ENCODE data around the gene EEIG1. TPM values are rescaled to one million over a fixed set of nuclear protein-coding genes. Genes with fewer than 3 reads are reported as not detected.

The EEIG1 gene
- total RNA-seq, 3 donors from 2014 or later, result 7.7 to 32.1 (median 19.7) TPM

- intact Hi-C loops (cut with DNase I; ENCODE audit: low total_unique reads), result no loop called here
- H3K36me3 ChIP-seq, result no peaks in the 10 kb centered on the region
- DNase-seq (ENCODE audit: low spot score in 2 of 2), result peak; percentile 32 to 73
- no peaks in the 10 kb centered on the region for H3K27me3 ChIP-seq
- no peaks in the 10 kb centered on the region for H3K9me3 ChIP-seq
- no peaks in the 10 kb centered on the region for H3K4me1 ChIP-seq
- TF ChIP-seq POLR2A (IDR thresholded peaks at IDR 0.05) (no peak), POLR2AphosphoS5 (IDR thresholded peaks at IDR 0.05) (peak in 1 of 3 donors; percentile 18)
- H3K27ac ChIP-seq, result peak overlapping the region; percentile 73 to 82
- no peak overlapping the region for H3K4me3 ChIP-seq
These were observed 21.1 kb upstream of the EEIG1 start for GRCh38 chr9:128001779-128002298.

GRCh38 chr9:128001151-128001778 is 20.5 kb upstream of the EEIG1 start:
- DNase-seq (ENCODE audit: low spot score in 2 of 2), result no peak
- Histone ChIP-seq H3K27ac (peak overlapping the region; percentile 73 to 82), H3K4me1 (no peaks in the 10 kb centered on the region), H3K9me3 (no peaks in the 10 kb centered on the region), H3K36me3 (no peaks in the 10 kb centered on the region), H3K4me3 (no peak overlapping the region), H3K27me3 (no peaks in the 10 kb centered on the region)
- TF ChIP-seq POLR2A (IDR thresholded peaks at IDR 0.05) (no peak), POLR2AphosphoS5 (IDR thresholded peaks at IDR 0.05) (no peak)
- TF ChIP-seq, protein P1, sequence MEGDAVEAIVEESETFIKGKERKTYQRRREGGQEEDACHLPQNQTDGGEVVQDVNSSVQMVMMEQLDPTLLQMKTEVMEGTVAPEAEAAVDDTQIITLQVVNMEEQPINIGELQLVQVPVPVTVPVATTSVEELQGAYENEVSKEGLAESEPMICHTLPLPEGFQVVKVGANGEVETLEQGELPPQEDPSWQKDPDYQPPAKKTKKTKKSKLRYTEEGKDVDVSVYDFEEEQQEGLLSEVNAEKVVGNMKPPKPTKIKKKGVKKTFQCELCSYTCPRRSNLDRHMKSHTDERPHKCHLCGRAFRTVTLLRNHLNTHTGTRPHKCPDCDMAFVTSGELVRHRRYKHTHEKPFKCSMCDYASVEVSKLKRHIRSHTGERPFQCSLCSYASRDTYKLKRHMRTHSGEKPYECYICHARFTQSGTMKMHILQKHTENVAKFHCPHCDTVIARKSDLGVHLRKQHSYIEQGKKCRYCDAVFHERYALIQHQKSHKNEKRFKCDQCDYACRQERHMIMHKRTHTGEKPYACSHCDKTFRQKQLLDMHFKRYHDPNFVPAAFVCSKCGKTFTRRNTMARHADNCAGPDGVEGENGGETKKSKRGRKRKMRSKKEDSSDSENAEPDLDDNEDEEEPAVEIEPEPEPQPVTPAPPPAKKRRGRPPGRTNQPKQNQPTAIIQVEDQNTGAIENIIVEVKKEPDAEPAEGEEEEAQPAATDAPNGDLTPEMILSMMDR (IDR thresholded peaks at IDR 0.05), result no peak
- intact Hi-C loops (cut with DNase I; ENCODE audit: low total_unique reads), result no loop called here

DNA sequence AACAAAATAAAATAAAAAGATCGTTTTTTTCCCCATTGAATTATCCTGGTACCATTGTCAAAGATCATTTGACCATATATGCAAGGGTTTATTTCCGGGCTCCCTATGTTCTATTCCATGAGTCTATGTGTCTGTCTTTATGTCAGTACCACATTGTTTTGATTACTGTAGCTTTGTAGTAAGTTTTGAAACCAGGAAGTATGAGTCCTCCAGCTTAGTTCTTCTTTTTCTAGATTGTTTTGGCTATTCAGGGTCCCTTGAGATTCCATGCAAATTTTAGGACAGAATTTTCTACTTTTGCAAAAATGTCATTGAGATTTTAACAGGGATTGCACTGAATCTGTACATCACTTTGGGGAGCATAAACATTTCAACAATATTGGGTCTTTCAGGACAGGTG is 18.7 kb upstream of the EEIG1 start:
- no peaks in the 10 kb centered on the region for H3K4me1 ChIP-seq
- intact Hi-C loops (cut with DNase I; ENCODE audit: low total_unique reads), result no loop called here
- no peaks in the 10 kb centered on the region for H3K36me3 ChIP-seq
- no peak overlapping the region for H3K4me3 ChIP-seq
- TF ChIP-seq POLR2AphosphoS5 (IDR thresholded peaks at IDR 0.05) (no peak), POLR2A (IDR thresholded peaks at IDR 0.05) (no peak)
- TF ChIP-seq, protein P1 (IDR thresholded peaks at IDR 0.05), result no peak
- H3K27me3 ChIP-seq, result no peaks in the 10 kb centered on the region
- no peaks in the 10 kb centered on the region for H3K9me3 ChIP-seq
- DNase-seq (ENCODE audit: low spot score in 2 of 2), result no peak
- H3K27ac ChIP-seq, result no peak overlapping the region

GRCh38 chr9:127993721-127994120 is 12.9 kb upstream of the EEIG1 start:
- DNase-seq (ENCODE audit: low spot score in 2 of 2), result no peak
- Histone ChIP-seq H3K4me3 (no peak overlapping the region), H3K4me1 (no peaks in the 10 kb centered on the region), H3K27me3 (no peaks in the 10 kb centered on the region), H3K27ac (no peak overlapping the region), H3K9me3 (no peaks in the 10 kb centered on the region), H3K36me3 (no peaks in the 10 kb centered on the region)
- intact Hi-C loops (cut with DNase I; ENCODE audit: low total_unique reads), result no loop called here
- TF ChIP-seq, protein P1 (IDR thresholded peaks at IDR 0.05), result no peak
- TF ChIP-seq POLR2AphosphoS5 (IDR thresholded peaks at IDR 0.05), result no peak
- no peak for TF ChIP-seq POLR2A (IDR thresholded peaks at IDR 0.05)

GRCh38 chr9:127991757-127992274 is 11.0 kb upstream of the EEIG1 start:
- H3K4me3 ChIP-seq, result no peak overlapping the region
- H3K27ac ChIP-seq, result peak overlapping the region; percentile 7 to 25
- TF ChIP-seq, protein P1 (IDR thresholded peaks at IDR 0.05), result no peak
- no peak for TF ChIP-seq POLR2AphosphoS5 (IDR thresholded peaks at IDR 0.05)
- no peaks in the 10 kb centered on the region for H3K4me1 ChIP-seq
- H3K9me3 ChIP-seq, result no peaks in the 10 kb centered on the region
- no peaks in the 10 kb centered on the region for H3K36me3 ChIP-seq
- no peaks in the 10 kb centered on the region for H3K27me3 ChIP-seq
- intact Hi-C loops (cut with DNase I; ENCODE audit: low total_unique reads), result no loop called here
- no peak for DNase-seq (ENCODE audit: low spot score in 2 of 2)
